MM.1S (cell line): ENCODE results near the gene UBAC1.

ENCODE experiments used
- EZH2 ChIP-seq: fragments of 300-600 bp; sonication (generic); optimal IDR thresholded peaks from 2 replicates; pipeline ENCODE3; 2017; ENCODE audit warnings: low read depth, mild to moderate bottlenecking, antibody characterized with exemption, low read length, mixed read lengths
- TF ChIP-seq, protein P1 (sequence below): fragments of 300-600 bp; sonication (generic); IDR thresholded peaks from 2 replicates; pipeline ENCODE4 v1.5.1; 2016; ENCODE audit warnings: antibody characterized with exemption, low read length, mixed read lengths

DNA sequence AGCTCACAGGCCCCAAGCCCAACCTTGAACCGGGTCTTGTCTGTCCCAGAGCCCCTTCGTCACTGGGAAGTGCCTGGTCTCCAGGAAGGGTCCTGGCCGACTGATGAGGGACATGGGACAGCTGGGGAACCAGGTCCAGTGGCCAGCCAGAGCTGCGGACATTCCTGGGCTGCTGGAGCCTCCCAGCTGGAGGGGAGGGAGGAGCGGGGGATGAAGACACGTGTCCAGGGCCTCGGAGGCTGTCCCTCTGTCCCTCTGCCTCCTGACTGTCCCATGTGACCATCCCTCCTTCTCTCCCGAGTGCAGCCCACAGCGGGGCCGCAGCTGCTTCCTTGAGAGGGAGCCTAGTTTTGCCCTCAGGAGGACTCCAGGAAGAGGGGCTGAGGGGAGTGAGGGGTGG is 41.7 kb upstream of the UBAC1 start:
- TF ChIP-seq, protein P1, sequence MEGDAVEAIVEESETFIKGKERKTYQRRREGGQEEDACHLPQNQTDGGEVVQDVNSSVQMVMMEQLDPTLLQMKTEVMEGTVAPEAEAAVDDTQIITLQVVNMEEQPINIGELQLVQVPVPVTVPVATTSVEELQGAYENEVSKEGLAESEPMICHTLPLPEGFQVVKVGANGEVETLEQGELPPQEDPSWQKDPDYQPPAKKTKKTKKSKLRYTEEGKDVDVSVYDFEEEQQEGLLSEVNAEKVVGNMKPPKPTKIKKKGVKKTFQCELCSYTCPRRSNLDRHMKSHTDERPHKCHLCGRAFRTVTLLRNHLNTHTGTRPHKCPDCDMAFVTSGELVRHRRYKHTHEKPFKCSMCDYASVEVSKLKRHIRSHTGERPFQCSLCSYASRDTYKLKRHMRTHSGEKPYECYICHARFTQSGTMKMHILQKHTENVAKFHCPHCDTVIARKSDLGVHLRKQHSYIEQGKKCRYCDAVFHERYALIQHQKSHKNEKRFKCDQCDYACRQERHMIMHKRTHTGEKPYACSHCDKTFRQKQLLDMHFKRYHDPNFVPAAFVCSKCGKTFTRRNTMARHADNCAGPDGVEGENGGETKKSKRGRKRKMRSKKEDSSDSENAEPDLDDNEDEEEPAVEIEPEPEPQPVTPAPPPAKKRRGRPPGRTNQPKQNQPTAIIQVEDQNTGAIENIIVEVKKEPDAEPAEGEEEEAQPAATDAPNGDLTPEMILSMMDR: no peak
- no peak for TF ChIP-seq EZH2
